K562 (cell line): ENCODE measurements around the gene AVPI1. TPM values are rescaled to one million over a fixed set of nuclear protein-coding genes. Genes with fewer than 3 reads are reported as not detected.

Experiments used
- CBFB ChIP-seq: sonication (generic); formaldehyde crosslinking; IDR thresholded peaks from 2 replicates; pipeline ENCODE4 v1.4.0; 2020; ENCODE audit warnings: mild to moderate bottlenecking, missing genetic modification reagents
- MCM5 ChIP-seq: fragments of 450-650 bp; IDR thresholded peaks from 2 replicates; pipeline ENCODE4 v1.6.1; 2016; ENCODE audit warnings: low read depth
- NFIX ChIP-seq: fragments of 250-450 bp; sonication (Bioruptor Pico); IDR thresholded peaks from 2 replicates; pipeline ENCODE4 v1.4.0; 2020; ENCODE audit warnings: low read depth, mild to moderate bottlenecking, moderate library complexity
- NR2C1 ChIP-seq, 2 experiments: fragments of 450-650 bp; IDR thresholded peaks; 2 replicates each; pipeline ENCODE4 v1.6.1; 2017; ENCODE audit warnings: mild to moderate bottlenecking in 2 of 2, antibody characterized with exemption in 1 of 2, inconsistent platforms in 1 of 2, missing compliant biosample characterization in 1 of 2, missing genetic modification characterization in 1 of 2
- PHF8 ChIP-seq: fragments of 200-600 bp; sonication (generic); IDR thresholded peaks from 2 replicates; pipeline ENCODE4 v1.6.1; 2012; ENCODE audit warnings: mixed run types, mild to moderate bottlenecking, inconsistent platforms, low read length, moderate library complexity, borderline replicate concordance
- TAF1 ChIP-seq: IDR thresholded peaks from 2 replicates; pipeline ENCODE4 v1.6.1; 2011; ENCODE audit warnings: mild to moderate bottlenecking, low read length, moderate library complexity; ENCODE audit not compliant: insufficient read depth, control insufficient read depth, severe bottlenecking; ENCODE audit errors: extremely low read depth
- YBX1 ChIP-seq: fragments of 450-650 bp; IDR thresholded peaks from 2 replicates; pipeline ENCODE4 v1.7.1; 2016; ENCODE audit warnings: mild to moderate bottlenecking
- ZNF707 ChIP-seq: fragments of 250-450 bp; sonication (Bioruptor Pico); conservative IDR thresholded peaks from 2 replicates; pipeline ENCODE4 v1.8.0; 2022; ENCODE audit warnings: inconsistent platforms, mild to moderate bottlenecking, moderate library complexity
- polyA plus RNA-seq, 8 experiments: library from polyadenylated mRNA; depleted of rRNA in 4 of 8; stranded (reverse) in 5 of 8; unstranded in 3 of 8; fragments of >200 nt; fragmentation: Nextera tagmentation in 2 of 8; fragmentation: Illumina TruSeq in 1 of 8; extraction: Ambion mirVana in 2 of 8; extraction: Trizol in 1 of 8; gene quantifications; 2 replicates each; pipeline versions ENCODE4 v1.2.1 to v1.2.3, GENCODE V29; 2011 to 2014; ENCODE audit warnings: inconsistent platforms in 1 of 8, missing spikeins in 1 of 8
- total RNA-seq, 7 experiments: library from RNA; depleted of rRNA in 6 of 7; stranded (reverse); fragments of >200 nt in 6 of 7; fragmentation: Illumina TruSeq in 2 of 7; extraction: Trizol in 2 of 7; gene quantifications; 2 replicates each; pipeline versions ENCODE4 v1.2.1 to v1.2.3, GENCODE V29; 2011 to 2021; ENCODE audit warnings: low replicate concordance in 1 of 7
- TF ChIP-seq, protein P1 (sequence below): sonication (generic); formaldehyde crosslinking; IDR thresholded peaks from 2 replicates; pipeline ENCODE4 v1.8.0; 2023; ENCODE audit warnings: missing genetic modification reagents, mild to moderate bottlenecking, borderline replicate concordance
- TF ChIP-seq, protein P2 (sequence below): IDR thresholded peaks from 2 replicates; pipeline ENCODE4 v1.6.1; 2012; ENCODE audit warnings: low read depth, low read length, improper control_type of control experiment, borderline replicate concordance
- TF ChIP-seq, protein P3 (sequence below): sonication (generic); formaldehyde crosslinking; IDR thresholded peaks from 2 replicates; pipeline ENCODE4 v1.9.0; 2022; ENCODE audit warnings: mild to moderate bottlenecking, missing genetic modification reagents
- TF ChIP-seq, protein P4 (sequence below): fragments of 150-350 bp; conservative IDR thresholded peaks from 2 replicates; pipeline ENCODE4 v1.6.1; 2014; ENCODE audit warnings: low read length

AVPI1 gene
- total and polyA plus RNA-seq, 9 of the 15 experiments (the other 6 are each of a cell fraction or from before 2014, with no cell fraction given) = 0.90 to 10.4 (median 7.4) TPM

DNA sequence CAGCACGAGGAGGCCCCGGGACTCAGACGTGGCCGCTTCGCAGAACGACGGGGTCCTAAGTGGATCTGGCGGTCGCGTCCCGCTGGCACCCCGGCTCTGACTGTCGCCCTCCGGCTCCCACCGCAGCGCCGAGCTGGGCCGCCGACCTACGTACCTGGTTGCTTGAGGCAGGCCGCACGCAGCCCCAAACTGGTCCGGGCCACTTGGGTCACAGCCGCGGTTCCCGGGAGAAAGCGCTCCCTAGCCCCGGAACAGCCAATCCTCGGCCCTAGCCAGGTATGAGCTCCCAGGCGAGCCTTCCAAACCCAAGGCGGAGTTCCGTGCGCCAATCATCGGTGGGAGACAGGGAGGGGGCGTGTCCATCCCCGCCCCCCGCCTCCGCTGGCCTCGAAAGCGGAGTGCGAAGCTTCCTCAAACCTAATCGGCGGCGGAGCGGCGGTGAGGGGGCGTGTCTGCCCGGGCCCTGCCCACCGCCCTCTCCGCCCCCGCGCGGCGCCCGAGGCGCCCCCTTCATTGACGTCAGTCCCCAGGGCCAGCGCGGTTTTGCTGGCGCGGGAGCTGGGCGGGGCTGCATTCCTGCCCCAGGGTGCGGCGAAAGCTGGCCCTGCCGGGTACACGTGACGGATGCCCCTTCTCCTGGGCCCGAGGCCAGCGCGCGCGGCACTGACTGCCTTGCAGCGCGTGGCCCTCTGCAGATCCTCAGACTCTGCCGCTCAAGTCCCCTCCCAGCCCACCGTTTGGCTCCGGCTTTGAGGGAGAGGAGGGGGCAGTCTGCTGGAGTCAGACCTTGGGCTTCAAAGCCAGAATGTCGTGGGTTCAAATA, at the start of gene AVPI1 (continued):
- TF ChIP-seq, protein P1, sequence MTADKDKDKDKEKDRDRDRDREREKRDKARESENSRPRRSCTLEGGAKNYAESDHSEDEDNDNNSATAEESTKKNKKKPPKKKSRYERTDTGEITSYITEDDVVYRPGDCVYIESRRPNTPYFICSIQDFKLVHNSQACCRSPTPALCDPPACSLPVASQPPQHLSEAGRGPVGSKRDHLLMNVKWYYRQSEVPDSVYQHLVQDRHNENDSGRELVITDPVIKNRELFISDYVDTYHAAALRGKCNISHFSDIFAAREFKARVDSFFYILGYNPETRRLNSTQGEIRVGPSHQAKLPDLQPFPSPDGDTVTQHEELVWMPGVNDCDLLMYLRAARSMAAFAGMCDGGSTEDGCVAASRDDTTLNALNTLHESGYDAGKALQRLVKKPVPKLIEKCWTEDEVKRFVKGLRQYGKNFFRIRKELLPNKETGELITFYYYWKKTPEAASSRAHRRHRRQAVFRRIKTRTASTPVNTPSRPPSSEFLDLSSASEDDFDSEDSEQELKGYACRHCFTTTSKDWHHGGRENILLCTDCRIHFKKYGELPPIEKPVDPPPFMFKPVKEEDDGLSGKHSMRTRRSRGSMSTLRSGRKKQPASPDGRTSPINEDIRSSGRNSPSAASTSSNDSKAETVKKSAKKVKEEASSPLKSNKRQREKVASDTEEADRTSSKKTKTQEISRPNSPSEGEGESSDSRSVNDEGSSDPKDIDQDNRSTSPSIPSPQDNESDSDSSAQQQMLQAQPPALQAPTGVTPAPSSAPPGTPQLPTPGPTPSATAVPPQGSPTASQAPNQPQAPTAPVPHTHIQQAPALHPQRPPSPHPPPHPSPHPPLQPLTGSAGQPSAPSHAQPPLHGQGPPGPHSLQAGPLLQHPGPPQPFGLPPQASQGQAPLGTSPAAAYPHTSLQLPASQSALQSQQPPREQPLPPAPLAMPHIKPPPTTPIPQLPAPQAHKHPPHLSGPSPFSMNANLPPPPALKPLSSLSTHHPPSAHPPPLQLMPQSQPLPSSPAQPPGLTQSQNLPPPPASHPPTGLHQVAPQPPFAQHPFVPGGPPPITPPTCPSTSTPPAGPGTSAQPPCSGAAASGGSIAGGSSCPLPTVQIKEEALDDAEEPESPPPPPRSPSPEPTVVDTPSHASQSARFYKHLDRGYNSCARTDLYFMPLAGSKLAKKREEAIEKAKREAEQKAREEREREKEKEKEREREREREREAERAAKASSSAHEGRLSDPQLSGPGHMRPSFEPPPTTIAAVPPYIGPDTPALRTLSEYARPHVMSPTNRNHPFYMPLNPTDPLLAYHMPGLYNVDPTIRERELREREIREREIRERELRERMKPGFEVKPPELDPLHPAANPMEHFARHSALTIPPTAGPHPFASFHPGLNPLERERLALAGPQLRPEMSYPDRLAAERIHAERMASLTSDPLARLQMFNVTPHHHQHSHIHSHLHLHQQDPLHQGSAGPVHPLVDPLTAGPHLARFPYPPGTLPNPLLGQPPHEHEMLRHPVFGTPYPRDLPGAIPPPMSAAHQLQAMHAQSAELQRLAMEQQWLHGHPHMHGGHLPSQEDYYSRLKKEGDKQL (CRISPR knock-in tag) = no peak
- TF ChIP-seq YBX1 (no peak), MCM5 (no peak), TAF1 (peak; percentile 67), ZNF707 (CRISPR knock-in tag) (no peak), NR2C1 (IDR thresholded peaks at IDR 0.05) (no peak), NR2C1 (tag; IDR thresholded peaks at IDR 0.05) (no peak), PHF8 (peak; percentile 77; the same call in 1 of the 2 replicates), NFIX (no peak), CBFB (CRISPR knock-in tag) (peak; percentile 46; the same call in 1 of the 2 replicates)
- TF ChIP-seq, protein P2, sequence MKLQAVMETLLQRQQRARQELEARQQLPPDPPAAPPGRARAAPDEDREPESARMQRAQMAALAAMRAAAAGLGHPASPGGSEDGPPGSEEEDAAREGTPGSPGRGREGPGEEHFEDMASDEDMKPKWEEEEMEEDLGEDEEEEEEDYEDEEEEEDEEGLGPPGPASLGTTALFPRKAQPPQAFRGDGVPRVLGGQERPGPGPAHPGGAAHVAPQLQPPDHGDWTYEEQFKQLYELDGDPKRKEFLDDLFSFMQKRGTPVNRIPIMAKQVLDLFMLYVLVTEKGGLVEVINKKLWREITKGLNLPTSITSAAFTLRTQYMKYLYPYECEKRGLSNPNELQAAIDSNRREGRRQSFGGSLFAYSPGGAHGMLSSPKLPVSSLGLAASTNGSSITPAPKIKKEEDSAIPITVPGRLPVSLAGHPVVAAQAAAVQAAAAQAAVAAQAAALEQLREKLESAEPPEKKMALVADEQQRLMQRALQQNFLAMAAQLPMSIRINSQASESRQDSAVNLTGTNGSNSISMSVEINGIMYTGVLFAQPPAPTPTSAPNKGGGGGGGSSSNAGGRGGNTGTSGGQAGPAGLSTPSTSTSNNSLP = no peak
- TF ChIP-seq, protein P3, sequence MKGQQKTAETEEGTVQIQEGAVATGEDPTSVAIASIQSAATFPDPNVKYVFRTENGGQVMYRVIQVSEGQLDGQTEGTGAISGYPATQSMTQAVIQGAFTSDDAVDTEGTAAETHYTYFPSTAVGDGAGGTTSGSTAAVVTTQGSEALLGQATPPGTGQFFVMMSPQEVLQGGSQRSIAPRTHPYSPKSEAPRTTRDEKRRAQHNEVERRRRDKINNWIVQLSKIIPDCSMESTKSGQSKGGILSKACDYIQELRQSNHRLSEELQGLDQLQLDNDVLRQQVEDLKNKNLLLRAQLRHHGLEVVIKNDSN (CRISPR knock-in tag) = peak; percentile 93
- TF ChIP-seq, protein P4, sequence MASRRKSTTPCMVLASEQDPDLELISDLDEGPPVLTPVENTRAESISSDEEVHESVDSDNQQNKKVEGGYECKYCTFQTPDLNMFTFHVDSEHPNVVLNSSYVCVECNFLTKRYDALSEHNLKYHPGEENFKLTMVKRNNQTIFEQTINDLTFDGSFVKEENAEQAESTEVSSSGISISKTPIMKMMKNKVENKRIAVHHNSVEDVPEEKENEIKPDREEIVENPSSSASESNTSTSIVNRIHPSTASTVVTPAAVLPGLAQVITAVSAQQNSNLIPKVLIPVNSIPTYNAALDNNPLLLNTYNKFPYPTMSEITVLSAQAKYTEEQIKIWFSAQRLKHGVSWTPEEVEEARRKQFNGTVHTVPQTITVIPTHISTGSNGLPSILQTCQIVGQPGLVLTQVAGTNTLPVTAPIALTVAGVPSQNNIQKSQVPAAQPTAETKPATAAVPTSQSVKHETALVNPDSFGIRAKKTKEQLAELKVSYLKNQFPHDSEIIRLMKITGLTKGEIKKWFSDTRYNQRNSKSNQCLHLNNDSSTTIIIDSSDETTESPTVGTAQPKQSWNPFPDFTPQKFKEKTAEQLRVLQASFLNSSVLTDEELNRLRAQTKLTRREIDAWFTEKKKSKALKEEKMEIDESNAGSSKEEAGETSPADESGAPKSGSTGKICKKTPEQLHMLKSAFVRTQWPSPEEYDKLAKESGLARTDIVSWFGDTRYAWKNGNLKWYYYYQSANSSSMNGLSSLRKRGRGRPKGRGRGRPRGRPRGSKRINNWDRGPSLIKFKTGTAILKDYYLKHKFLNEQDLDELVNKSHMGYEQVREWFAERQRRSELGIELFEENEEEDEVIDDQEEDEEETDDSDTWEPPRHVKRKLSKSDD = no peak
